SK-N-SH (cell line): ENCODE data around the gene ARAP2. TPM values are rescaled to one million over a fixed set of nuclear protein-coding genes. Genes with fewer than 3 reads are reported as not detected.

ENCODE experiments used
- CTCF ChIA-PET: fragments of 300-600, 350-600 bp; formaldehyde crosslinking; extraction: SDS; loops from one replicate; lab custom pipeline; 2021; lab: Yijun Ruan, JAX
- POLR2A ChIA-PET: fragments of 350-600 bp; sonication (Branson Sonifier 250); formaldehyde crosslinking; extraction: SDS; loops from one replicate; lab custom pipeline; 2020; ENCODE audit warnings: antibody characterized with exemption, inconsistent platforms; lab: Yijun Ruan, JAX
- DNase-seq: peaks from one replicate; pipeline ENCODE4 v3.0.0; 2012
- H2AFZ ChIP-seq: fragments of 200-600 bp; sonication (generic); 2 replicates; pipeline ENCODE4 v1.8.1; 2016; ENCODE audit warnings: antibody characterized with exemption, mild to moderate bottlenecking, low read depth
- H3F3A ChIP-seq: fragments of 200-600 bp; sonication (generic); replicated peaks from 2 replicates; pipeline ENCODE3; 2016; ENCODE audit warnings: antibody characterized with exemption, mild to moderate bottlenecking; ENCODE audit not compliant: insufficient read depth
- H3K27ac ChIP-seq, 2 experiments: fragments of 200-500 bp in 1 of 2; fragments of 200-600 bp in 1 of 2; sonication (Bioruptor generic) in 1 of 2; sonication (generic), shearing (Covaris generic) in 1 of 2; 2 replicates each; pipeline versions ENCODE4 v1.5.1 to v1.6.1; 2014 to 2016; ENCODE audit warnings: low read depth in 2 of 2, inconsistent platforms in 1 of 2, low read length in 1 of 2, mild to moderate bottlenecking in 1 of 2, mixed read lengths in 1 of 2
- H3K27me3 ChIP-seq: fragments of 200-600 bp; sonication (generic), shearing (Covaris generic); 2 replicates; pipeline ENCODE4 v1.6.1; 2016; ENCODE audit warnings: mixed run types; ENCODE audit not compliant: insufficient read depth
- H3K36me3 ChIP-seq, 2 experiments: fragments of 200-500 bp in 1 of 2; fragments of 200-600 bp in 1 of 2; sonication (Bioruptor generic) in 1 of 2; sonication (generic) in 1 of 2; replicated peaks in 1 of 2; 2 replicates each; pipeline versions ENCODE3 to v1.5.1; 2014 to 2016; ENCODE audit warnings: low read length in 1 of 2, mild to moderate bottlenecking in 1 of 2; ENCODE audit not compliant: insufficient read depth in 2 of 2, control insufficient read depth in 1 of 2
- H3K4me1 ChIP-seq, 2 experiments: fragments of 200-500 bp in 1 of 2; fragments of 200-600 bp in 1 of 2; sonication (Bioruptor generic) in 1 of 2; sonication (generic), shearing (Covaris generic) in 1 of 2; 2 replicates each; pipeline versions ENCODE4 v1.5.1 to v1.6.1; 2014 to 2016; ENCODE audit warnings: low read depth in 1 of 2, low read length in 1 of 2, mixed run types in 1 of 2; ENCODE audit not compliant: insufficient read depth in 2 of 2, control insufficient read depth in 1 of 2
- H3K4me2 ChIP-seq: fragments of 200-600 bp; sonication (generic), shearing (Covaris generic); 2 replicates; pipeline ENCODE4 v1.6.1; 2017; ENCODE audit warnings: mixed run types
- H3K4me3 ChIP-seq, 2 experiments: fragments of 200-500 bp in 1 of 2; fragments of 200-600 bp in 1 of 2; sonication (Bioruptor generic) in 1 of 2; sonication (generic), shearing (Covaris generic) in 1 of 2; 2 replicates each; pipeline versions ENCODE4 v1.5.1 to v1.8.1; 2014 to 2016; ENCODE audit warnings: low read depth in 2 of 2, inconsistent platforms in 1 of 2, low read length in 1 of 2, mild to moderate bottlenecking in 1 of 2, mixed read lengths in 1 of 2, moderate library complexity in 1 of 2
- H3K79me2 ChIP-seq: fragments of 200-600 bp; sonication (generic); 2 replicates; pipeline ENCODE4 v1.8.1; 2017; ENCODE audit warnings: mild to moderate bottlenecking; ENCODE audit not compliant: insufficient read depth
- H3K9ac ChIP-seq: fragments of 200-600 bp; sonication (generic); 2 replicates; pipeline ENCODE4 v1.6.1; 2017; ENCODE audit warnings: mixed run types
- H3K9me2 ChIP-seq: fragments of 200-600 bp; sonication (generic); 2 replicates; pipeline ENCODE4 v1.6.1; 2017; ENCODE audit warnings: mixed run types
- H3K9me3 ChIP-seq: fragments of 200-600 bp; sonication (generic); 2 replicates; pipeline ENCODE4 v1.6.1; 2017; ENCODE audit warnings: mixed run types, mild to moderate bottlenecking, moderate library complexity
- H4K20me1 ChIP-seq: fragments of 200-600 bp; sonication (generic); 2 replicates; pipeline ENCODE4 v1.6.1; 2017; ENCODE audit warnings: mild to moderate bottlenecking, mixed run types; ENCODE audit not compliant: insufficient read depth
- CHD2 ChIP-seq: fragments of 150-350 bp; IDR thresholded peaks from 2 replicates; pipeline ENCODE4 v1.6.1; 2018; ENCODE audit warnings: low read length; ENCODE audit not compliant: partially characterized antibody
- CTCF ChIP-seq: fragments of 200-600 bp; sonication (generic); IDR thresholded peaks from 2 replicates; pipeline ENCODE4 v1.6.1; 2017; ENCODE audit warnings: antibody characterized with exemption, mild to moderate bottlenecking, moderate library complexity
- FOSL2 ChIP-seq: IDR thresholded peaks from 2 replicates; pipeline ENCODE4 v1.4.0; 2012; ENCODE audit warnings: low read depth, mild to moderate bottlenecking, moderate library complexity, borderline replicate concordance
- FOXJ3 ChIP-seq: sonication (generic); formaldehyde crosslinking; IDR thresholded peaks from 2 replicates; pipeline ENCODE4 v1.5.1; 2020; ENCODE audit warnings: mild to moderate bottlenecking, missing genetic modification reagents
- GATA2 ChIP-seq: sonication (generic); formaldehyde crosslinking; IDR thresholded peaks from 2 replicates; pipeline ENCODE4 v1.5.0; 2020; ENCODE audit warnings: mild to moderate bottlenecking, missing genetic modification reagents
- JUND ChIP-seq: IDR thresholded peaks from 2 replicates; pipeline ENCODE4 v1.4.0; 2012
- TCF12 ChIP-seq: IDR thresholded peaks from 2 replicates; pipeline ENCODE4 v1.4.0; 2012
- USF1 ChIP-seq: IDR thresholded peaks from 2 replicates; pipeline ENCODE4 v1.4.0; 2012; ENCODE audit warnings: low read depth, borderline replicate concordance
- WGBS: methylation state at CpG from one replicate; pipeline ENCODE4 v1.1.6; 2017; ENCODE audit warnings: low lambda C conversion rate; 5-methylcytosine and 5-hydroxymethylcytosine counted together
- polyA plus RNA-seq, 3 experiments: library from polyadenylated mRNA; depleted of rRNA; stranded (reverse); fragments of >200 nt; gene quantifications; 2 replicates each; pipeline ENCODE4 v1.2.3, GENCODE V29; 2012

ARAP2 gene
- polyA plus RNA-seq, 1 of the 3 experiments (the other 2 are of a cell fraction): not detected

- TF ChIP-seq USF1 (no peak), CHD2 (no peak)
Observed at GRCh38 chr4:36244257-36245082, at the start of gene ARAP2 (continued).

- Histone ChIP-seq H3K9me3 (no peaks in the 10 kb centered on the region), H3K27me3 (no peaks in the 10 kb centered on the region), H3K27ac (no peak overlapping the region), H3K4me1 (no peaks in the 10 kb centered on the region), H3K4me2 (no peak overlapping the region), H3K79me2 (no peaks in the 10 kb centered on the region), H3K36me3 (no peaks in the 10 kb centered on the region), H4K20me1 (no peaks in the 10 kb centered on the region), H3K9ac (no peak overlapping the region), H3F3A (no peaks in the 10 kb centered on the region), H3K9me2 (no peaks in the 10 kb centered on the region), H2AFZ (no peak overlapping the region), H3K4me3 (no peak overlapping the region)
- 22% methylated on average over 7 of the region's 7 CpGs for WGBS
- TF ChIP-seq FOXJ3: no peak
- no peak for TF ChIP-seq CTCF
- TF ChIP-seq JUND: no peak
- ChIA-PET CTCF (no interaction called here), POLR2A (no interaction called here)
- no peak for DNase-seq
Observed at GRCh38 chr4:36292556-36293188, 48.4 kb upstream of the ARAP2 start.

- Histone ChIP-seq H3K4me1 (no peaks in the 10 kb centered on the region), H3K36me3 (no peaks in the 10 kb centered on the region), H3K27me3 (no peaks in the 10 kb centered on the region), H3K4me2 (no peak overlapping the region), H3K4me3 (no peak overlapping the region), H3K27ac (no peak overlapping the region), H3K9me3 (no peaks in the 10 kb centered on the region), H3K9ac (no peak overlapping the region), H3K79me2 (no peaks in the 10 kb centered on the region), H3K9me2 (no peaks in the 10 kb centered on the region), H2AFZ (no peak overlapping the region), H3F3A (no peaks in the 10 kb centered on the region), H4K20me1 (no peaks in the 10 kb centered on the region)
- WGBS: 5% methylated on average over 2 of the region's 2 CpGs
- CTCF ChIA-PET: no interaction called here
- no peak for TF ChIP-seq TCF12
- TF ChIP-seq CHD2: no peak
- no peak for TF ChIP-seq GATA2 (CRISPR knock-in tag)
- TF ChIP-seq FOSL2: no peak
- no peak for DNase-seq
- POLR2A ChIA-PET: no interaction called here
Observed at GRCh38 chr4:36290641-36291040, 46.3 kb upstream of the ARAP2 start.
